ENCODE measurements around the gene CSRP1.
A peak's percentile ranks its signal among the peaks of the same experiment; 100 is the strongest.

The CSRP1 gene

GRCh38 chr1:201465698-201466290 lies 41.1 kb downstream of the CSRP1 start:
- DNase-seq (ENCODE audit: low read depth): no peak
- H3K4me3 ChIP-seq (ENCODE audit: low read depth, low read length): peak overlapping the region; percentile 91

- no peak for DNase-seq (ENCODE audit: low read depth)
- no peak overlapping the region for H3K4me3 ChIP-seq (ENCODE audit: low read depth, low read length)
Measured at GRCh38 chr1:201463071-201463552, 43.8 kb downstream of the CSRP1 start.

GRCh38 chr1:201461645-201462441 lies 45.1 kb downstream of the CSRP1 start:
- peak; percentile 99 for DNase-seq (ENCODE audit: low read depth)
- H3K4me3 ChIP-seq (ENCODE audit: low read depth, low read length): no peak overlapping the region

- DNase-seq (ENCODE audit: low read depth): peak; percentile 96
- no peak overlapping the region for H3K4me3 ChIP-seq (ENCODE audit: low read depth, low read length)
Measured at GRCh38 chr1:201460814-201461644, 45.9 kb downstream of the CSRP1 start.

DNA sequence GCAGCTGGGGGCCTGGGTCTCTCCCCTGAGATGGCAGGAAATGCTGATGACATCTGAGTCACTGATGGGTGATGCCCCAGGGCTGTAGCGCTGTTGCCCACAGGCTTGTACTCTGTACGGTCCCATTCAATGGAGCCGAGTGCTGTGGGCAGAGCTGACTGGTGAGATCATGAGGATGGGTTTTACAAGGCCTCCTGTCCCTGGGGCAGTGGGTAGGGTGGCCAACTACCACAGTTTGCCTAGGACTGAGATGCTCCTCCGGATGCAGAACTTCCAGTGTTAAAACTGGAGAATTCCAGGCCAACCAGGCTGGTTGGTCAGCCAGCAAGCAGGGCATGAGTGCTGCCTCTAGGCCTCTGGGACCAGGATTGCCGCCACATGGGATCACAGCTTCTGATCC lies 47.1 kb downstream of the CSRP1 start:
- DNase-seq (ENCODE audit: low read depth): no peak
- H3K4me3 ChIP-seq (ENCODE audit: low read depth, low read length): no peak overlapping the region

GRCh38 chr1:201459052-201459451 lies 47.9 kb downstream of the CSRP1 start:
- no peak for DNase-seq (ENCODE audit: low read depth)

GRCh38 chr1:201457508-201457960 lies 49.4 kb downstream of the CSRP1 start:
- H3K4me3 ChIP-seq (ENCODE audit: low read depth, low read length): no peak overlapping the region
- DNase-seq (ENCODE audit: low read depth): no peak

More at GRCh38 chr1:201459052-201459451, 47.9 kb downstream of the CSRP1 start:
- no peak overlapping the region for H3K4me3 ChIP-seq (ENCODE audit: low read depth, low read length)

DNA sequence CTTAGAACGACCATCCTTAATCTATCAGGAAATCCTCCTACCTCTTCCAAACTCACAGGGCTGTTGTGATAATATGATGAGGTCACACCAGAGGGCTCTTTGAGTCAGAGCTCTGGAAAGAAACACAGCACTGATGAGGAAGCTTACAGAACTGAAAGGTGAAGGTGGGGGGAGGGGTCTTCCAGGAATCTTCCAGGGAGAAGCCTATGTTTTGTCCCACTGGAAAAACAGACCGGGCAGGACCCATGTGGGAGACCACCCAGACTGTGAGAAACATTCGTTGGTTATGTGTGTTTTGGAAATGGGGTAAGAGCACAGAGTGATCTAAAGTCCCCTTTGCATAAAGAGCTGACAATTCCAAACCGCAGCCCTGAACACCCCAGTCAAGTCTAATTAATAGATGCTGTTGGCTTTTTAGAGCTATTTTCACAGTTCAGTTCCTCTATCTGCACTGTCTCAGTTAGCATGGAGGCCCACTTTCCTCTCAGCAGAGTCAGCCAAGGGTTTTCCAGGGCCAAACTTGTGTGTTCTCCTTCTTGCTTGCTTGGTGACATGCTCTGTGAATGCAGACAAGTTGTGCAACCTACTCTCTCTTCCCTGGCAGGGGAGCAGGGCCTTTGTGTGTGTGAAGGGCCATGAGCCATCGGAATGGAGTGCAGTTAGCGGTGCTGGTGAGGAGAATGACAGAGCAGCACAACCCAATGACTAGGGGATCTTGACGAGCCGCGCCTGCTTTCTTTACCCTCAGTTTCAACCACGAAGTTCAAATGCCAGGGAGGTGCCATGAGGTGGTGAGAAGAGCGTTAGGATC lies 50.2 kb downstream of the CSRP1 start:
- peak; percentile 98 for DNase-seq (ENCODE audit: low read depth)
- H3K4me3 ChIP-seq (ENCODE audit: low read depth, low read length): no peak overlapping the region

- no peak overlapping the region for H3K4me3 ChIP-seq (ENCODE audit: low read depth, low read length)
- DNase-seq (ENCODE audit: low read depth): no peak
Measured at GRCh38 chr1:201455098-201455497, 51.8 kb downstream of the CSRP1 start.

- no peak for DNase-seq (ENCODE audit: low read depth)
- no peak overlapping the region for H3K4me3 ChIP-seq (ENCODE audit: low read depth, low read length)
Measured at GRCh38 chr1:201454608-201455007, 52.3 kb downstream of the CSRP1 start.

DNA sequence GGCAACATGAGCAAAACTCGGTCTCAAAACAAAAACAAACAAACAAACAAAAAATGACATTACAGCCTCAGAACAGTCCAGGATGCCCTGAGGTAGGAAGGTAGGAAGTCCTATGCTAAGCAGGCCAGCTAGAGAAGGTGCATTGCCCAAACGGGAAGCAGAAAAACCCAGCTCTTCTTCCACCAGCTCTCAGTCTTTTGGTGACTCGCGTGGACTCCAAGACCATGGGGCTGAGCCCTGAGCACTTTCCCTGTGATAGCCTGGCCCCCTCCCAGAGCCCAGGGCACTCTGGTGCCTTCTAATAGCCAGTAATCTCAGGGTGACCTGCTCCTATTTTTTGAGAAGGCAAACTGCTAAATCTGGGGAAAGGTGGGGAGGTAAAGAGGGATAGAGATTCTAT lies 54.1 kb downstream of the CSRP1 start:
- DNase-seq (ENCODE audit: low read depth): no peak
- H3K4me3 ChIP-seq (ENCODE audit: low read depth, low read length): no peak overlapping the region

DNA sequence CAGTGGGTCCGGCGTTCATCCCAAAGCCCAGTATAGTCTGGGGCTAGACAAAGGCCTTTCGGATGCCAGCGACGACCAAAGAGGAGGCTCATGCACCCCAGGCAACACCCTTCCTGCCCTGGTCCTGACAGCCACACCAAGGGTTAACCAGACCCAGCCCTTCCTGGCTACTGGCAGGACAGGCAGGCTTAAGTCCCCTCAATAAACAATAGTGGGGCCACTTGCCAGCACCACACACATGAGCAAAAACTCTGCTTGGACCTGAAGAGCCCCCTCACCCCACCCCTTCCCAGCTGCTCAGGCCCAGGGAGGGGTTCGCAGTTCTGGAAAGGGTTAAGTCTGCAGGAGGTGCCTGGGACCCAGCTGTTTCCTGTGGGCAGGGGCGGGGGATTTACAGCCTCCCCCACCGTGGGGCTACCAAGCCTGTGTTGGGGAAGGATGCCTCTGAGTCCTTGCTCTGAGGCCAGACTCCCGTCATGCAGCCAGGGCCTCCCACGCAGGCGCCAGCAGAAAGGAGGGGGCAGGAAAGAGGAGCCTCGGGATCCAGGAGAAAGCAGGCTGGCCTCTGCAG lies 56.1 kb downstream of the CSRP1 start:
- H3K4me3 ChIP-seq (ENCODE audit: low read depth, low read length): no peak overlapping the region
- DNase-seq (ENCODE audit: low read depth): peak; percentile 93

DNA sequence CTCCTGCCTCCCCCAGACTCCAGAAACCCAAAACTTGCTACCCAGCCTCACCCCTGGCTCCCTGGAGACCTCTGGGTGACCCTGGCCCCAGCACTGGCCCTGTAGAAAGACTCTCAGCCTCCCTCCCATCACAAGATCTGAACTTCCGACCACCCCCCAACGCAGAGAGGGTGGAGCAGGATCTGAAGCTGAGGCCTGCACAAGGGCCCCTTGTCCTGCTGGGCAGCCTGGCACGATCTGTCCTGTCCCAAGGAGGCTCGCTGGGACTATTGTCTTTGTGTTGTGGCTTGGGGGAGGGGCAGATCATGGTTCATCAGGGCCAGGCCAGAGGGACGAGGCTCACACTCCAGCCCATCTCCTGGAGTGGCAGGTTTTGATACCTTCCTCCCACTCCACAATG lies 57.9 kb downstream of the CSRP1 start:
- DNase-seq (ENCODE audit: low read depth): no peak
- H3K4me3 ChIP-seq (ENCODE audit: low read depth, low read length): no peak overlapping the region

GRCh38 chr1:201447903-201448871 lies 58.7 kb downstream of the CSRP1 start:
- no peak overlapping the region for H3K4me3 ChIP-seq (ENCODE audit: low read depth, low read length)
- DNase-seq (ENCODE audit: low read depth): no peak

DNA sequence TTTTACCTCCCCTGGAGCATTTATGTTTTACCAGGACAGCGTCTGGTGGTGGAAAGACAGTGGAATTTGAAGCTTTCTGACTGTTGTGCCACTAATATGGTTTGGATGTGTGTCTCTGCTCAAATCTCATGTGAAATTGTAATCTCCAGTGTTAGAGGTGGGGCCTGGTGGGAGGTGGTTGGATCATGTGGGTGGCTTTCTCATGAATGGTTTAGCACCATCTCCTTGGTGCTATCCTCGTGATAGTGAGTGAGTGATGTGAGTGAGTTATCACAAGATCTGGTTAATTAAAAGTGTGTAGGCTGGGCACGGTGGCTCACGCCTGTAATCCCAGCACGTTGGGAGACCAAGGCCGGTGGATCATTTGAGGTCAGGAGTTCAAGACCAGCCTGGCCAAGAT lies 61.6 kb downstream of the CSRP1 start:
- no peak overlapping the region for H3K4me3 ChIP-seq (ENCODE audit: low read depth, low read length)
- no peak for DNase-seq (ENCODE audit: low read depth)

DNA sequence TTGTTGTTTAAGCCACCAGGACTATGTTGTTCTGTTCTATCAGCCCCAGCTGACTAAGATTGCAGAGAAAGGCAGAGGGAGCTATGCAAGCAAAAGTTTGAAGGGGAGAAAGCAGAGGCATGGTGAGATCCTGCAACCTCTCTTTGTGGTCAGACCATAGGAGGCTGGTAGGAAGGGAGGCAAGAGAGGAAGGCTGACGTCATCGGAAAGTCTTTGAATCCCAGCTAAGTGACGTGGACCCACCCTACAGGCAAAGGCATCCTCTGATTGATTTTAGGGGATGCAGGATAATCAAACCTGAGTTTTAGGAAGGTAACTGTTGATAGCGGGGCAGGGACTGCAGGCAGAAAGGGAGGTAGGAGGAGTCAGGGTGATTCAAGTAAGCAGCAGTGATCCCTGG lies 62.1 kb downstream of the CSRP1 start:
- H3K4me3 ChIP-seq (ENCODE audit: low read depth, low read length): no peak overlapping the region
- DNase-seq (ENCODE audit: low read depth): no peak

GRCh38 chr1:201443747-201444146 lies 63.2 kb downstream of the CSRP1 start:
- H3K4me3 ChIP-seq (ENCODE audit: low read depth, low read length): no peak overlapping the region
- DNase-seq (ENCODE audit: low read depth): no peak

- H3K4me3 ChIP-seq (ENCODE audit: low read depth, low read length): no peak overlapping the region
- no peak for DNase-seq (ENCODE audit: low read depth)
Measured at GRCh38 chr1:201436969-201437368, 70.0 kb downstream of the CSRP1 start.

All from skeletal muscle cell (primary cell).